Neural cell (in vitro differentiated cells): ENCODE data around the gene TK1. TPM values are rescaled to one million over a fixed set of nuclear protein-coding genes. Genes with fewer than 3 reads are reported as not detected.

Experiments used
- H2AFZ ChIP-seq: fragments of 200-600, 300-800 bp; sonication (generic), shearing (Covaris generic); 2 replicates; pipeline ENCODE4 v1.6.0; 2014; ENCODE audit warnings: low read depth, mild to moderate bottlenecking, antibody characterized with exemption, low read length, moderate library complexity
- H3F3A ChIP-seq: fragments of 200-600 bp; shearing (Covaris generic); 2 replicates; pipeline ENCODE4 v1.6.1; 2016; ENCODE audit warnings: mild to moderate bottlenecking, moderate library complexity, mixed read lengths, antibody characterized with exemption, low read length; ENCODE audit not compliant: insufficient read depth, poor library complexity, severe bottlenecking
- H3K27ac ChIP-seq: fragments of 200-600, 300-800 bp; sonication (generic), shearing (Covaris generic); 2 replicates; pipeline ENCODE4 v1.5.1; 2014; ENCODE audit warnings: mild to moderate bottlenecking, low read length, moderate library complexity
- H3K27me3 ChIP-seq: fragments of 300-800, 200-600 bp; sonication (generic), shearing (Covaris generic); 2 replicates; pipeline ENCODE4 v1.6.0; 2014; ENCODE audit warnings: mild to moderate bottlenecking, low read depth, low read length, moderate library complexity; ENCODE audit not compliant: insufficient read depth
- H3K36me3 ChIP-seq: fragments of 300-800, 200-600 bp; sonication (generic), shearing (Covaris generic); 2 replicates; pipeline ENCODE4 v1.5.1; 2014; ENCODE audit warnings: mild to moderate bottlenecking, antibody characterized with exemption, low read length, moderate library complexity; ENCODE audit not compliant: insufficient read depth
- H3K4me2 ChIP-seq: fragments of 300-800, 200-600 bp; sonication (generic), shearing (Covaris generic); 2 replicates; pipeline ENCODE4 v1.6.0; 2014; ENCODE audit warnings: mild to moderate bottlenecking, low read length
- H3K4me3 ChIP-seq: fragments of 300-800, 200-600 bp; sonication (generic), shearing (Covaris generic); 2 replicates; pipeline ENCODE4 v1.5.1; 2014; ENCODE audit warnings: mild to moderate bottlenecking, low read length, moderate library complexity
- H3K79me2 ChIP-seq: fragments of 200-600 bp; shearing (Covaris generic); replicated peaks from 2 replicates; pipeline ENCODE4 v1.6.0; 2014; ENCODE audit warnings: mild to moderate bottlenecking, low read length, moderate library complexity; ENCODE audit not compliant: insufficient read depth
- H3K9ac ChIP-seq: fragments of 300-800, 200-600 bp; sonication (generic), shearing (Covaris generic); 2 replicates; pipeline ENCODE4 v1.6.1; 2016; ENCODE audit warnings: mild to moderate bottlenecking, low read length, mixed read lengths
- H3K9me2 ChIP-seq: fragments of 200-600 bp; shearing (Covaris generic); 2 replicates; pipeline ENCODE4 v1.6.1; 2016; ENCODE audit warnings: mild to moderate bottlenecking, low read length, mixed read lengths; ENCODE audit not compliant: insufficient read depth
- H3K9me3 ChIP-seq: fragments of 200-600, 300-800 bp; sonication (generic), shearing (Covaris generic); 2 replicates; pipeline ENCODE4 v1.6.1; 2016; ENCODE audit warnings: mild to moderate bottlenecking, mixed run types, low read length, moderate library complexity, mixed read lengths
- H4K20me1 ChIP-seq: fragments of 200-600 bp; shearing (Covaris generic); 2 replicates; pipeline ENCODE4 v1.6.1; 2016; ENCODE audit warnings: mild to moderate bottlenecking, mixed run types; ENCODE audit not compliant: insufficient read depth
- EP300 ChIP-seq: fragments of 450-650 bp; conservative IDR thresholded peaks from 2 replicates; pipeline ENCODE4 v1.6.1; 2014; ENCODE audit warnings: antibody characterized with exemption, mild to moderate bottlenecking, moderate library complexity; ENCODE audit not compliant: poor library complexity, severe bottlenecking
- EZH2 ChIP-seq: fragments of 200-600, 300-800 bp; shearing (Covaris generic), sonication (generic); IDR thresholded peaks from 2 replicates; pipeline ENCODE4 v1.6.1; 2014; ENCODE audit warnings: antibody characterized with exemption, low read length, borderline replicate concordance, mild to moderate bottlenecking; ENCODE audit not compliant: insufficient read depth, poor library complexity, severe bottlenecking
- MXI1 ChIP-seq: fragments of 450-650 bp; conservative IDR thresholded peaks from 2 replicates; pipeline ENCODE4 v1.6.1; 2014; ENCODE audit warnings: antibody characterized with exemption, mild to moderate bottlenecking; ENCODE audit not compliant: poor library complexity, severe bottlenecking
- POLR2AphosphoS5 ChIP-seq: IDR thresholded peaks from 2 replicates; pipeline ENCODE4 v1.6.1; 2012
- RAD21 ChIP-seq: fragments of 450-650 bp; conservative IDR thresholded peaks from 2 replicates; pipeline ENCODE4 v1.6.1; 2014; ENCODE audit warnings: antibody characterized with exemption, mild to moderate bottlenecking, moderate library complexity
- SMC3 ChIP-seq: fragments of 450-650 bp; conservative IDR thresholded peaks from 2 replicates; pipeline ENCODE4 v1.6.1; 2014; ENCODE audit warnings: antibody characterized with exemption, mild to moderate bottlenecking, moderate library complexity; ENCODE audit not compliant: poor library complexity
- TAF1 ChIP-seq: IDR thresholded peaks from 2 replicates; pipeline ENCODE4 v1.6.1; 2012; ENCODE audit warnings: low read depth
- polyA plus RNA-seq: library from polyadenylated mRNA; depleted of rRNA; stranded (reverse); fragments of >200 nt; gene quantifications from 2 replicates; pipeline ENCODE4 v1.2.3, GENCODE V29; 2014
- TF ChIP-seq, protein P1 (sequence below): fragments of 450-650 bp; IDR thresholded peaks from 2 replicates; pipeline ENCODE4 v1.5.1; 2014; ENCODE audit warnings: antibody characterized with exemption, mild to moderate bottlenecking, moderate library complexity; ENCODE audit not compliant: poor library complexity, severe bottlenecking
- TF ChIP-seq, protein P2 (sequence below): IDR thresholded peaks from 2 replicates; pipeline ENCODE4 v1.6.1; 2012; ENCODE audit warnings: borderline replicate concordance

TK1 gene
- polyA plus RNA-seq, 1 donor from 2014 or later: 1.1 TPM

GRCh38 chr17:78231991-78232858 is 45.4 kb upstream of the TK1 start:
- Histone ChIP-seq H3K9ac (no peak overlapping the region), H3K36me3 (no peaks in the 10 kb centered on the region), H2AFZ (no peak overlapping the region), H3K9me2 (no peaks in the 10 kb centered on the region), H3F3A (no peaks in the 10 kb centered on the region), H4K20me1 (no peaks in the 10 kb centered on the region), H3K27ac (no peak overlapping the region), H3K27me3 (peaks cover 29% of the 10 kb centered on the region), H3K4me3 (no peak overlapping the region), H3K9me3 (no peaks in the 10 kb centered on the region), H3K79me2 (no peaks in the 10 kb centered on the region), H3K4me2 (no peak overlapping the region)
- TF ChIP-seq RAD21 (no peak), SMC3 (no peak), POLR2AphosphoS5 (no peak), EP300 (no peak), TAF1 (no peak), EZH2 (no peak), MXI1 (no peak)
- TF ChIP-seq, protein P1, sequence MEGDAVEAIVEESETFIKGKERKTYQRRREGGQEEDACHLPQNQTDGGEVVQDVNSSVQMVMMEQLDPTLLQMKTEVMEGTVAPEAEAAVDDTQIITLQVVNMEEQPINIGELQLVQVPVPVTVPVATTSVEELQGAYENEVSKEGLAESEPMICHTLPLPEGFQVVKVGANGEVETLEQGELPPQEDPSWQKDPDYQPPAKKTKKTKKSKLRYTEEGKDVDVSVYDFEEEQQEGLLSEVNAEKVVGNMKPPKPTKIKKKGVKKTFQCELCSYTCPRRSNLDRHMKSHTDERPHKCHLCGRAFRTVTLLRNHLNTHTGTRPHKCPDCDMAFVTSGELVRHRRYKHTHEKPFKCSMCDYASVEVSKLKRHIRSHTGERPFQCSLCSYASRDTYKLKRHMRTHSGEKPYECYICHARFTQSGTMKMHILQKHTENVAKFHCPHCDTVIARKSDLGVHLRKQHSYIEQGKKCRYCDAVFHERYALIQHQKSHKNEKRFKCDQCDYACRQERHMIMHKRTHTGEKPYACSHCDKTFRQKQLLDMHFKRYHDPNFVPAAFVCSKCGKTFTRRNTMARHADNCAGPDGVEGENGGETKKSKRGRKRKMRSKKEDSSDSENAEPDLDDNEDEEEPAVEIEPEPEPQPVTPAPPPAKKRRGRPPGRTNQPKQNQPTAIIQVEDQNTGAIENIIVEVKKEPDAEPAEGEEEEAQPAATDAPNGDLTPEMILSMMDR: no peak
- TF ChIP-seq, protein P2, sequence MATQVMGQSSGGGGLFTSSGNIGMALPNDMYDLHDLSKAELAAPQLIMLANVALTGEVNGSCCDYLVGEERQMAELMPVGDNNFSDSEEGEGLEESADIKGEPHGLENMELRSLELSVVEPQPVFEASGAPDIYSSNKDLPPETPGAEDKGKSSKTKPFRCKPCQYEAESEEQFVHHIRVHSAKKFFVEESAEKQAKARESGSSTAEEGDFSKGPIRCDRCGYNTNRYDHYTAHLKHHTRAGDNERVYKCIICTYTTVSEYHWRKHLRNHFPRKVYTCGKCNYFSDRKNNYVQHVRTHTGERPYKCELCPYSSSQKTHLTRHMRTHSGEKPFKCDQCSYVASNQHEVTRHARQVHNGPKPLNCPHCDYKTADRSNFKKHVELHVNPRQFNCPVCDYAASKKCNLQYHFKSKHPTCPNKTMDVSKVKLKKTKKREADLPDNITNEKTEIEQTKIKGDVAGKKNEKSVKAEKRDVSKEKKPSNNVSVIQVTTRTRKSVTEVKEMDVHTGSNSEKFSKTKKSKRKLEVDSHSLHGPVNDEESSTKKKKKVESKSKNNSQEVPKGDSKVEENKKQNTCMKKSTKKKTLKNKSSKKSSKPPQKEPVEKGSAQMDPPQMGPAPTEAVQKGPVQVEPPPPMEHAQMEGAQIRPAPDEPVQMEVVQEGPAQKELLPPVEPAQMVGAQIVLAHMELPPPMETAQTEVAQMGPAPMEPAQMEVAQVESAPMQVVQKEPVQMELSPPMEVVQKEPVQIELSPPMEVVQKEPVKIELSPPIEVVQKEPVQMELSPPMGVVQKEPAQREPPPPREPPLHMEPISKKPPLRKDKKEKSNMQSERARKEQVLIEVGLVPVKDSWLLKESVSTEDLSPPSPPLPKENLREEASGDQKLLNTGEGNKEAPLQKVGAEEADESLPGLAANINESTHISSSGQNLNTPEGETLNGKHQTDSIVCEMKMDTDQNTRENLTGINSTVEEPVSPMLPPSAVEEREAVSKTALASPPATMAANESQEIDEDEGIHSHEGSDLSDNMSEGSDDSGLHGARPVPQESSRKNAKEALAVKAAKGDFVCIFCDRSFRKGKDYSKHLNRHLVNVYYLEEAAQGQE: no peak

DNA sequence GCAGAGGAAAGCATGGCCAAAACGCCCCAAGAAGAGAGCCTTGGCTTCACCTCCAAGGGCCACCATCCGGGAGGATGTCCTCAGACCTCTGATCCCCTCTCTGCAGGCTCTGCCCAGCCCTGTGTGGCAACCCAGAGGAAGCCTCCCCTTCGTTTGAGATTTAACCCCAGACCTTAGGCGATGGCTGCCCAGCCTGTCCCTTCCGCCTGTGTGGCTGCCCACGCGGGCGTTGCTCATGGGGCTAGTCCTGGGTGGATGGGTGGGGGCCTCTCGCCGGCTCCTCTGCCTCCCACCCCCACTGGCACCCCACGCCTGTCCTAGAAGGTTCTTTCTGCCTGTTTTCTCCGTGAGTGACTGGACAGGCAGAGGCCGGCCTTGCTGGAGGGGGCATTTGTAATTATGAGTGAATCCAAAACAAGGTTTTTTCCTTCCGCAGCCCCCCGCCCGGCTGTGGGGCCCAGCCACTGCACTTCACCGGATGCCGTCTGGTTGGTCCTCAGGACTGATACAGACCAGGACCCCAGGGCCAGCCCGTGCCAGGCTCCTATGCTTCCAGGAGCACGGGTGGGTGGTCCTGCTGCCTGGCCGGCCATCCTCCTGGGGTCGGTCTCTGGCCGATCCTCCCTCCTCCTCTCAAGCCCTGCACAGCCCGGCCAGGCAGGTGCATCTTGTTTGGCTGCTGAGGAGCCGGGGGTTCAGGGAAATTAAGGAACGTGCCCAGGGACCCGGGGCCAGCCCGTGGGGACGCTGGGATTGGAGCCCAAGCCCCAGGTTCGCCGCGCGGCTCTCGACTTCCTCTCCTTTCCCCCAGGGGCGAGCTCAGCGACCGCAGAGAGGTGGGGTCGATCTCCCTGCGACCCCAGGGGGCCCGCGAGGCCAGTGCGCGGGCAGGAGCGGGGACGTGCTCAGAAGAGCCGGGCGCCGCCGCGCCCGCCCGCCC is 44.4 kb upstream of the TK1 start, which contains the start of gene TMEM235:
Gene TMEM235, plus strand, starts transcription at position 636 of the 940 bp plus-strand sequence. CDS start 393 bp downstream, outside the sequence.
- no peak within 1 kb of the TSS for H2AFZ ChIP-seq
- H4K20me1 ChIP-seq: no peaks in the 10 kb centered on the region
- H3K4me3 ChIP-seq: peak within 1 kb of the TSS; percentile 33
- TF ChIP-seq POLR2AphosphoS5 (no peak), EP300 (no peak), EZH2 (no peak), RAD21 (no peak), TAF1 (no peak), MXI1 (no peak), SMC3 (no peak)
- TF ChIP-seq, protein P2: no peak
- TF ChIP-seq, protein P1: no peak
- no peaks in the 10 kb centered on the region for H3K9me3 ChIP-seq
- no peak within 1 kb of the TSS for H3K4me2 ChIP-seq
- no peak within 1 kb of the TSS for H3K9ac ChIP-seq
- H3K27me3 ChIP-seq: peaks cover 29% of the 10 kb centered on the region
- H3F3A ChIP-seq: no peaks in the 10 kb centered on the region
- H3K9me2 ChIP-seq: no peaks in the 10 kb centered on the region
- no peaks in the 10 kb centered on the region for H3K79me2 ChIP-seq
- no peaks in the 10 kb centered on the region for H3K36me3 ChIP-seq
- H3K27ac ChIP-seq: no peak within 1 kb of the TSS
